NCI-H1092 treated with DMSO at 0.1 percent for 48 hours (cell line): Measurements from ENCODE around the gene WFIKKN1.
A peak's percentile ranks its signal among the peaks of the same experiment; 100 is the strongest.

Source experiments
- DNase-seq: peaks from one replicate; lab custom pipeline; 2025; lab: John Stamatoyannopoulos, UW

WFIKKN1 gene

DNA sequence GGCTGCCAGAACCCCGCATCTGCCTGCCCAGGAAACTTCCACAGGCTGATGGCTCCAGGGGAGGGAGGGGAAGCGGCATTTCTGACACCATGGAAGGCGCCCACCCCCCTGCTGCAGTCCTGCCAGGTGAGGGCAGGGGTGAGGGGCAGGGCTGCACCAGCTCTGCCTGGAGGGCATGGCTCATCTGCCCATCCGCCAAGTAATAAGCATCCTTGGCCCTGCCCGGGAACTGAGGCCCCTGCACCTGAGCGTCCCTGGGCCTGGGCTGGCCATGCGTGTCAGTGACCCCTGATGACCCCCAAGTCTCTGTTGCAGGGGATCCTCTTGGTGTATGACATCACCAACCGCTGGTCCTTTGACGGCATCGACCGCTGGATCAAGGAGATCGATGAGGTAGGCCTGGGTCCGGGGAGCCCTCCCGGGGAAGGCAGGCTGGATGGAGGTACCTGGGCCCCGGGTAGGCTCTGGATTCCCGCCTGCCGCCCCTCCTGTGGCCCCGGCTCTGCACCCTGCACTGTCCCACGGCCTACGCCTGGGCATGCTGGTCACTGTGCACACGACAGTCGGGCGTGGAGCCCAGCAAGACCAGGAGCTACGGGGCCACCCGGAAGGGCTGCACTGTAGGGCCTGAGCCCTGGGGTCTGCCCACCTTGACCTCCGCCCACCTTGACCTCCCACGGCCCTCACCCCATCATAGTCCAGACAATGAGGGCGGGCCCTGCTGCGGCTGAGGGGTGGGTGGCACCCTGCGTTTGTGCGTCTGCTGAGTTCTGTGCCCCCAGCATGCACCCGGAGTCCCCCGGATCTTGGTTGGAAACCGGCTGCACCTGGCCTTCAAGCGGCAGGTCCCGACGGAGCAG is 5.4 kb upstream of the WFIKKN1 start:
- DNase-seq, result no peak

DNA sequence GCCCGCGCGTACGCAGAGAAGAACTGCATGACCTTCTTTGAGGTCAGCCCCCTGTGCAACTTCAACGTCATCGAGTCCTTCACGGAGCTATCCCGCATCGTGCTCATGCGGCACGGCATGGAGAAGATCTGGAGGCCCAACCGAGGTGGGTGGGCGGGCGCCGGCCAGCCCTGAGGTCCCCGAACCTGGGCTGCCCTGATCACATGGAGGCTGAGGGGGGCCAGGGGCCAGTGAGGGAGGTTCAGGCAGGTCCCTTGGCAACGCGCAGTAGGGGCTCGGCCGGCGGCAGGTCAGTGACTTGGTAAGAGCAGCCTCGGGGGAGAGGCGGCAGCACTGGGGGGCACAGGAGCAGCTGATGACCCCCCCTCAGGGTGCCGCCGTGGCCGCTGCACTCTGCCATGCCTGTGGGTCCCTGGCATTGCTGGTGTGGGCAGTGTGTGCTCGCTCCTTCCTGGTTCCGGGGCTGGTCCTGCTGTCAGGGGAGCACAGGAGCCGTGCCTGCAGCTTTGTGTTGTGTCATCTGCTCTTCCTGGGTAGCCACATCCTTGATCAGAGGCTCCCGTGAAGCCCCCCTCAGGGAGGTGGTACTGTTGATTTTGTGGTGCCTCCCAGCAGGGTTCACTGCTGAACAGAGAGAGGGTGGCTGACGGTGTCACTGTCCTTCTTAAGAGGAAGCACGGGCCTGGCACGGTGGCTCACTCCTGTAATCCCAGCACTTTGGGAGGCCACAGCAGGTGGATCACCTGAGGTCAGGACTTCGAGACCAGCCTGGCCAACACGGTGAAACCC is 4.6 kb upstream of the WFIKKN1 start:
- no peak for DNase-seq

DNA sequence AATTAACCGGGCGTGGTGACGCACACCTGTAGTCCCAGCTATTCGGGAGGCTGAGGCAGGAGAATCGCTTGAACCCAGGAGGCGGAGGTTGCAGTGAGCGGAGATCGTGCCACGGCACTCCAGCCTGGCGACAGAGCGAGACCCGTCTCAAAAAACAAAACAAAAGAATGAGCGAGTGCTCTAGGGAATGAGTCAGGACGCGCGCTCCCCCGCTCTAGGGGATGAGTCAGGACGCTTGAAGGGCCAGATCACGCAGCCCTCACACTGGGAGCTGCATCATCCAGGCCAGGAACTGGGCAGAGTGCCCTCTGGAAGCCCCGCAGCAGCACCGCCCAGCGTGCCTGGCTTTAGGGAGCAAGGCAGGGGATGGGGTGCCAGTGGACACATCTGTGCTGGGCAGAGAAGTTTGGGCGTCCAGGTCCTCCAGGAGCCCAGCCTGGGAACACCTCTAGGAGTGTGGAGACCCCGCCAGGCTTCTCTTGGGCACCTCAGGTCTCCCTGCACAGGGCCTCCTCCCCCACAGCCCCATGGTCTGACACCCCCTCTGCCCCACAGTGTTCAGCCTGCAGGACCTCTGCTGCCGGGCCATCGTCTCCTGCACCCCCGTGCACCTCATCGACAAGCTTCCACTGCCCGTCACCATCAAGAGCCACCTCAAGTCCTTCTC is 3.9 kb upstream of the WFIKKN1 start:
- no peak for DNase-seq

DNA sequence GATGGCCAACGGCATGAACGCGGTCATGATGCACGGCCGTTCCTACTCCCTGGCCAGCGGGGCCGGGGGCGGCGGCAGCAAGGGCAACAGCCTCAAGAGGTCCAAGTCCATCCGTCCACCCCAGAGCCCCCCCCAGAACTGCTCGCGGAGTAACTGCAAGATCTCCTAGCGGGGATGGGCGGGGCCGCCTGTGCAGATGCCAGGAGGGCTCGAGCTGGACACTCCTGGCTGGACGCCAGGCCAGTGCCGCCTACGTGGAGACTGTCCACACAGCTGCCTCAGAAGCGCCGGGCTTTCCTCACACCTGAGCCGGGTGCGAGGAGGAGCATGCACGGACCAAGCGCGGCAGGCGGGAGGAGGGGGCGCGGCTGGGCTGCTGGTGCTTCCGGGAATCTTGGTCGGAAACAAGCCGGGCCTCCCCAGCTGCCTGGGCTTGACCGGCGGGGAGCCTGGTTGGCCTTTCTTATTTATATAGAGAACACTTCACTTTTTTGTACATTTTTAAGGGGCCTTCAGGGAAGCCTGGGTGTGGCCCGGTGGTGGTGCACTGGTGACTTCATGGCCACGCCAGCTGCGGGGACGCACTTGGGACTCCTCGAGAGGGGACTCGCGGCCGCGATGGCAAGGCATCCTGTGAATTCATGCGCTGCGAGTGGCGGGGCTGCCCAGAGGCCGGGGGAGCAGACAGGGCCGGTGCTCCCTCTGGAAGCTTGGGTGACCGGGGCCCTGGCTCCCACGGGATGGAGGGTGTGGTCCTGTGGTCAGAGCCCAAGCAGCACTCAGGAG is 3.1 kb upstream of the WFIKKN1 start:
- peak; percentile 16 for DNase-seq

GRCh38 chr16:628321-629061 is 2.3 kb upstream of the WFIKKN1 start:
- no peak for DNase-seq

- DNase-seq, result no peak
Observed at GRCh38 chr16:629185-629832, 1.5 kb upstream of the WFIKKN1 start.

GRCh38 chr16:629833-630248 is 944 bp upstream of the WFIKKN1 start:
- DNase-seq, result no peak

GRCh38 chr16:630249-630814 is 453 bp upstream of the WFIKKN1 start:
- DNase-seq, result no peak

DNA sequence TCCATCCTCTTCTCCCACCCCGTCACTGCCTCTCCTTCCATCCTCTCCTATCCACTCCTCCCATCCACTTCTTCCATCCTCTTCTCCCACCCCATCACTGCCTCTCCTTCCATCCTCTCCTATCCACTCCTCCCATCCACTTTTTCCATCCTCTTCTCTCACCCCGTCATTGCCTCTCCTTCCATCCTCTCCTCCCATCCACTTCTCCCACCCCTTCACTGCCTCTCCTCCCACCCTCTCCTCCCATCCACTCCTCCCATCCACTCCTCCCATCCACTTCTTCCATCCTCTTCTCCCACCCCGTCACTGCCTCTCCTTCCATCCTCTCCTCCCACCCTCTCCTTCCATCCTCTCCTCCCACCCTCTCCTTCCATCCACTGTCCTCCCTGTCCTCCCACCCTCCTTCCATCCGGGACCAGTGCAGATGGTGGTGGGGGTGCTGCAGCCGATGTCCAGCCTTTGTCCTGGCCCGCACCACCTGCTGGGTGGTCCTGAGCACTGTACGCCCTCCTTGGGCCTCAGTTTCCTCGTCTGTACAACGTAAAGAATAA is 1.1 kb downstream of the WFIKKN1 start:
- DNase-seq, result no peak

GRCh38 chr16:632486-633335 is 1.9 kb downstream of the WFIKKN1 start:
- no peak for DNase-seq

GRCh38 chr16:633336-634050 is 2.7 kb downstream of the WFIKKN1 start:
- DNase-seq, result no peak

DNA sequence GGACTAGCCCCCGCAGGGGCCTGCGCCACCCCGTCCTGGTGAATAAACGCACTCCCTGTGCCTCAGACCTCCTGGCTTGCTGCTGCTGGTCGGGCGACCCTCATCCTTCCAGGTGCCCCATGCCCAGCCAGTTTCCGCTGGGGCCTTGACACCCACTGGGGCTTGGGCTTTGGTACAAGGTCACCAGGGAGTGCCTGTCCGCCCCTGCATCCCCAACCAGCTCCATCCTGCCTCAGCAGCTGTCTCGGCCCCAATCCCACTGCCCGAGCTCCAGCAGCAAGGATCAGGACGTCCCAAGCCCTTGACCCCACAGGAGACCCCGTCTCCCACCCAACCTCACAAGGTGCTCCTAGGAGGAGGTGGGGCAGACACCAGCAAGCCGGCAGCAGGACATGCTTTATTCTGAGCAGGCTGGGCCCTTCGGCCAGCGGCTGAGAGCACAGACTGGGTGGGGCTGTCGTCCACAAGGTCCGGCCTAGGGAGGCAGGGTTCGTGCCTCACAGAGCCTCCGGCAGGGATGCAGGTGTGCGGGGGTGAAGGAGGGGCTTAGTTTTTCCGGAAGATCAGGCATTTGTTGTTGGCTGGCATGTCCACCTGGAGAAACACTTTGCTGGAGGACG is 3.4 kb downstream of the WFIKKN1 start:
- no peak for DNase-seq

GRCh38 chr16:634996-635395 is 4.2 kb downstream of the WFIKKN1 start:
- DNase-seq, result no peak

DNA sequence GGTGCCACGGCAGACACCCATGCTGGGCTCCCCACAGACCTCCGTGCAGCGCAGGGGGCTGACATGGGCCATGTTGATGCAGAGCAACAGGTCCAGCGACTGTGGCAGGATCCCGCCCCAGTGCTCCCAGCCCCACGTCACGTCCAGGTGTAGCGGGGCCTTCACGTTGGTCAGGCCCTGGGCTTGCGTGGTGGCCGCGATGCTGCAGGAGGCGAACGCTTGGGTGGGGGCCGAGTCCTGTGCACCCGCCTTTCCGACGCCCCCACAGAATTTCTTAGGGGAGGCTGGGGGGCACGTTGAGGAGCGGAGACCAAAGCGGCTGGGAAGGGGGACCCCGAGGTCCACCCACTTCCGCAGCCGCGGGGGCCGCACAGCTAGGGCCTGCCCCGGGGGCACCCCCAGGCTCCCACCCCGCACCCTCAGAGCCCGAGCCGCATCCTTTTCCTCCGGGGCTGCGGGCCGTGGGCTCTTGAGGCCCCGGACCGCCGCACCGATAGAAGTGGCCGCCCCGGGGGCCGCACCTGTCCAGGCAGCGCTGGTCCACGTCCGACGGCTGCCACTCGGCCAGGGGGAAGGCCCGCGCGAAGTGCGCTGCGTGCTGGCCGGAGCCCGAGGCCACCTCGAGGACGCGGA is 4.9 kb downstream of the WFIKKN1 start:
- DNase-seq, result no peak

DNA sequence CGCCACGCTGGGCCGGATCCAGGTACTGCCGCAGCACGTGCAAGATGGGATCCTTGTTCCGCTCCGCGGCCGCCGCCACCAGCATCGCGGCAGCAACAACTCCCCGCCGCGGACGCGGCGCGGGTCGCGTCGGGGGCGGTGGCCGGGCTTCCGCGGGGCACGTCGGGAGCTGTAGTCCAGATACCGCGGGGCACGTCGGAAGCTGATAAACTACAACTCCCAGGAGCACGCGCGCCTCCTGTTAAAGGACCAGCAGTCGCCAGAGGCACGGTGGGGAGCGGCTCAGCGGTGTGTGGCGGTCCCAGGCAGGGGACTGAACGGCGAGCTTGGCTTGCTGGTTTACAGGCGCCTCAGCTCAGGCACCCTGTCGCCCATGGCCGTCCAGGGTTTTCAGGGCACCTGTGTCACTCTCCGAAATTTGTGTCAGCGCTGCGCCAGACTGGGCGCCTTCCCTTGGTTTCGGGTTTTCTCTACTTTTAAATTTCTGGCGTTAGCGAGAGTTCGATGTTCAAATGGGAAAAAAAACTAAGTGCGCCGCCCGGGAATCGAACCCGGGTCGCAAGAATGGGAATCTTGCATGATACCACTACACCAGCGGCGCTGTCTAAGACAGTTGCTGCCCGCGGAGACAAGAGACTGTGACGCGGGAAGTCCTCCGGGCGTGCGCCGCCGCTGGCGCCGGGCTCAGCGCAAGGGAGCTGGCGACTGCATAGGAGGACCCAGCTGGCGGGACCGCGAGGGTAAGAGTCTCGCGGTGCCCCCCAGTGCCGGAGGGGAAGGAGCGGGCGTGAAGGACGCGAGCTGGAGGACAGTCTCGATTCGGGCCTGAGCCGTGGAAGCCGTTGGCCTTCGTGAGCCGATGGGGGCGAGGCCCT is 5.7 kb downstream of the WFIKKN1 start, which contains the start of gene METTL26:
METTL26 (minus strand) TSS at position 100 of the 875 bp plus-strand sequence; CDS start at position 85, 15 bp downstream.
- peak; percentile 93 for DNase-seq
